Heart left ventricle (tissue), 16 donors: ENCODE results near the gene SLC9A5. TPM values are rescaled to one million over a fixed set of nuclear protein-coding genes. Genes with fewer than 3 reads are reported as not detected.

ENCODE experiments used
- ATAC-seq, 4 donors: fragments of 200-7000 bp; cut with Tn5 transposase; one replicate each; pipeline ENCODE4 v1.9.1; 2020 to 2022; ENCODE audit warnings: moderate library complexity in 4 of 4, mild to moderate bottlenecking in 3 of 4, moderate number of reproducible peaks in 1 of 4
- DNase-seq, 5 donors: peaks; one replicate each; pipeline ENCODE4 v3.0.0-alpha.2; 2020
- H3K27ac ChIP-seq, 12 donors: fragments of 200-600 bp; sonication (generic) in 4 of 12; one replicate each; pipeline versions ENCODE4 v1.5.0 to v1.8.0; 2016 to 2022; ENCODE audit warnings: mild to moderate bottlenecking in 2 of 12
- H3K27me3 ChIP-seq, 9 donors: fragments of 200-600 bp; sonication (generic) in 2 of 9; one replicate each; pipeline versions ENCODE4 v1.5.1 to v1.8.0; 2016 to 2022; ENCODE audit warnings: mild to moderate bottlenecking in 3 of 9
- H3K36me3 ChIP-seq, 9 donors: fragments of 200-600 bp; sonication (generic) in 2 of 9; one replicate each; pipeline versions ENCODE4 v1.5.0 to v1.8.0; 2018 to 2022; ENCODE audit warnings: mild to moderate bottlenecking in 2 of 9
- H3K4me1 ChIP-seq, 12 donors: fragments of 200-600 bp; sonication (generic) in 4 of 12; one replicate each; pipeline versions ENCODE4 v1.5.0 to v1.8.0; 2016 to 2022; ENCODE audit warnings: mild to moderate bottlenecking in 3 of 12
- H3K4me3 ChIP-seq, 12 donors: fragments of 200-600 bp; sonication (generic) in 4 of 12; one replicate each; pipeline versions ENCODE4 v1.5.0 to v1.8.0; 2017 to 2022; ENCODE audit warnings: mild to moderate bottlenecking in 9 of 12, moderate library complexity in 4 of 12
- H3K9me3 ChIP-seq, 12 donors: fragments of 200-600 bp; sonication (generic) in 4 of 12; one replicate each; pipeline versions ENCODE4 v1.5.0 to v1.8.0; 2016 to 2022; ENCODE audit warnings: mild to moderate bottlenecking in 1 of 12
- CTCF ChIP-seq, 12 donors: fragments of 200-600 bp; sonication (generic) in 4 of 12; IDR thresholded peaks; one replicate each; pipeline versions ENCODE4 v1.5.0 to v1.8.0; 2018 to 2022; ENCODE audit warnings: antibody characterized with exemption in 12 of 12, mild to moderate bottlenecking in 5 of 12
- POLR2A ChIP-seq, 2 donors: fragments of 450-650 bp; IDR thresholded peaks; one replicate each; pipeline ENCODE4 v1.6.1; 2017; ENCODE audit warnings: antibody characterized with exemption in 2 of 2, mild to moderate bottlenecking in 2 of 2, moderate library complexity in 2 of 2
- WGBS, 4 donors: extraction: QIAGEN DNeasy Blood & Tissue Kit in 2 of 4; methylation state at CpG; one replicate each; pipeline versions ENCODE4 v1.1.5 to v1.1.7; 2013 to 2018; 5-methylcytosine and 5-hydroxymethylcytosine counted together
- intact Hi-C, 10 donors: fragments of 100-400 bp; cut with DNase I; formaldehyde crosslinking; loops; one replicate each; pipeline versions ENCODE4 v1.11.1 to v1.14.2; 2022
- polyA plus RNA-seq, 2 donors: library from polyadenylated mRNA; stranded (reverse); fragments of 200-250 nt; gene quantifications; one replicate each; pipeline ENCODE4 v1.2.3, GENCODE V29; 2013
- total RNA-seq, 9 donors: library from RNA; depleted of rRNA in 2 of 9; stranded (reverse); fragments of >200 nt in 2 of 9; fragmentation: NEBNext Ultra II Directional in 3 of 9; extraction: Animal tissue kit (Norgen Biotek cat#: 25700) in 3 of 9; gene quantifications; one replicate each; pipeline versions ENCODE4 v1.1.0 to v1.2.4, GENCODE V29; 2016 to 2023
- donor health status: ischemic (EF 13 %, LVEDD 7.1; RV severe dilation, severe dysfunction).
- donor health status: healthy with polysubstance abuse.
- donor health status: DM: no; HTN: yes; CAD: no.
- donor health status: DM: no; HTN: no; CAD: no.
- donor health status: ischemic (EF 25% LVEDD 6.9; RV normal size, moderate dysfunction).
- donor health status: ischemic (EF 25% LVEDD 5.7; RV mildly dilated, moderate dysfunction).
- donor health status: healthy.
- donor health status: DM: yes; HTN: yes; CAD: no.
- donor health status: ischemic (EF 35%, LVEDD 5.7; RV mildly dilated, moderate dysfunction).
- donor health status: nonischemic (EF 11% LVEDD 7.7; RV severe dilation, severe dysfunction).
- donor health status: DM: yes; HTN: yes; CAD: no.
- donor health status: PGD.
- donor health status: ischemic (EF 29% LVEDD 5.4; RV normal size, mild dysfunction).
- donor health status: nonischemic (EF 23%, LVEDD 6.1; RV moderate dilation, normal function).

Gene SLC9A5
- total and polyA plus RNA-seq, 11 donors = 0.16 to 2.0 (median 1.2) TPM

GRCh38 chr16:67246081-67246755 is 2.6 kb upstream of the SLC9A5 start:
- Histone ChIP-seq H3K9me3 (no peaks in the 10 kb centered on the region), H3K27me3 (peaks cover 0 to 10% (median 0%) of the 10 kb centered on the region in 9 donors), H3K27ac (peak overlapping the region; percentile 82 to 100 (median 94)), H3K36me3 (peaks cover 0 to 5% (median 0%) of the 10 kb centered on the region in 9 donors), H3K4me3 (peak overlapping the region; percentile 56 to 94 (median 86)), H3K4me1 (peaks cover 30 to 82% (median 62%) of the 10 kb centered on the region in 12 donors)
- TF ChIP-seq POLR2A (IDR thresholded peaks at IDR 0.05) (peak in 1 of 2 donors; percentile 55), CTCF (IDR thresholded peaks at IDR 0.05) (peak in 11 of 12 donors; percentile 12 to 63 (median 37))
- WGBS, 4 donors = 0 to 1% (median 0%) methylated on average over 21 to 48 of the region's 48 CpGs
- DNase-seq = peak; percentile 87 to 93 (median 89)
- intact Hi-C loops = loop anchor here in 2 of 10 donors (2.0 to 5.0 kb wide), 4 partner anchors 19 to 74 kb away; partner anchors contain the start of genes NOL3 (in 2 of the 2), E2F4 (in 1 of the 2), EXOC3L1 (in 1 of the 2) and TMEM208 (in 1 of the 2)
- peak; percentile 17 to 66 (median 46) for ATAC-seq

- 0 to 2% (median 0%) methylated on average over 15 to 26 of the region's 26 CpGs for WGBS, 4 donors
- peak overlapping the region; percentile 82 to 100 (median 94) for H3K27ac ChIP-seq
- peak in 1 of 5 donors; percentile 75 for DNase-seq
- peaks cover 0 to 1% (median 0%) of the 10 kb centered on the region in 9 donors for H3K36me3 ChIP-seq
- H3K27me3 ChIP-seq = peaks cover 0 to 10% (median 0%) of the 10 kb centered on the region in 9 donors
- peak in 3 of 4 donors; percentile 1 to 3 (median 2) for ATAC-seq
- peak overlapping the region; percentile 56 to 94 (median 86) for H3K4me3 ChIP-seq
- intact Hi-C loops = loop anchor here in 2 of 10 donors (2.0 to 5.0 kb wide), 4 partner anchors 20 to 74 kb away; partner anchors contain the start of genes NOL3 (in 2 of the 2), E2F4 (in 1 of the 2), EXOC3L1 (in 1 of the 2) and TMEM208 (in 1 of the 2)
- TF ChIP-seq POLR2A (IDR thresholded peaks at IDR 0.05) (no peak), CTCF (IDR thresholded peaks at IDR 0.05) (no peak)
- H3K4me1 ChIP-seq = peaks cover 27 to 76% (median 56%) of the 10 kb centered on the region in 12 donors
- no peaks in the 10 kb centered on the region for H3K9me3 ChIP-seq
Measured at GRCh38 chr16:67246756-67247191, 2.0 kb upstream of the SLC9A5 start.

GRCh38 chr16:67247192-67248072 is 1.3 kb upstream of the SLC9A5 start, which contains the start of gene FHOD1:
Gene FHOD1, minus strand, starts transcription at chr16:67247481. Its CDS starts 71 bp downstream, at chr16:67247410.
- TF ChIP-seq POLR2A (IDR thresholded peaks at IDR 0.05) (peak; percentile 75 to 95), CTCF (IDR thresholded peaks at IDR 0.05) (no peak)
- Histone ChIP-seq H3K4me3 (peak within 1 kb of the TSS; percentile 56 to 94 (median 86)), H3K27ac (peak within 1 kb of the TSS; percentile 82 to 100 (median 94)), H3K36me3 (no peaks in the 10 kb centered on the region), H3K27me3 (peaks cover 0 to 10% (median 0%) of the 10 kb centered on the region in 9 donors), H3K9me3 (no peaks in the 10 kb centered on the region), H3K4me1 (peaks cover 24 to 70% (median 50%) of the 10 kb centered on the region in 12 donors)
- intact Hi-C loops = loop anchor here in 2 of 10 donors (2.0 to 5.0 kb wide), 4 partner anchors 21 to 75 kb away; partner anchors contain the start of genes NOL3 (in 2 of the 2), E2F4 (in 1 of the 2), EXOC3L1 (in 1 of the 2) and TMEM208 (in 1 of the 2)
- DNase-seq (peak; percentile 98 to 99 (median 99)), ATAC-seq (peak; percentile 79 to 83 (median 80))
- 0% methylated on average over 15 to 60 of the region's 60 CpGs for WGBS, 4 donors
